Tongue (tissue), 2 donors: ENCODE results near the gene LSAMP. TPM values are rescaled to one million over a fixed set of nuclear protein-coding genes. Genes with fewer than 3 reads are reported as not detected.

Source experiments
- small RNA-seq: library from RNA; depleted of rRNA; stranded (forward); fragments of <200 nt; gene quantifications from one replicate; pipeline ENCODE3, GENCODE V24; 2014; ENCODE audit warnings: low replicate concordance
- total RNA-seq: library from RNA; depleted of rRNA; stranded (reverse); fragments of >200 nt; gene quantifications from one replicate; pipeline ENCODE4 v1.2.3, GENCODE V29; 2014

LSAMP gene
- total RNA-seq, 1 donor from 2014 or later, result 7.7 TPM

Small RNAs within 50 kb of the gene (small RNA-seq; reads per million reads assigned to genes)
- gene RN7SL815P, result not detected
